Stimulated activated CD4-positive, alpha-beta T cell treated with anti-CD3 and anti-CD28 coated beads, Interleukin-2, amount 100 ng/mL, for 48 hours (primary cell): Measurements from ENCODE around the gene NBL1.

Experiments
- DNase-seq, 2 donors: peaks; one replicate each; pipeline ENCODE4 v3.0.0-alpha.2; 2020

The NBL1 gene, protein sequence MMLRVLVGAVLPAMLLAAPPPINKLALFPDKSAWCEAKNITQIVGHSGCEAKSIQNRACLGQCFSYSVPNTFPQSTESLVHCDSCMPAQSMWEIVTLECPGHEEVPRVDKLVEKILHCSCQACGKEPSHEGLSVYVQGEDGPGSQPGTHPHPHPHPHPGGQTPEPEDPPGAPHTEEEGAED

DNA sequence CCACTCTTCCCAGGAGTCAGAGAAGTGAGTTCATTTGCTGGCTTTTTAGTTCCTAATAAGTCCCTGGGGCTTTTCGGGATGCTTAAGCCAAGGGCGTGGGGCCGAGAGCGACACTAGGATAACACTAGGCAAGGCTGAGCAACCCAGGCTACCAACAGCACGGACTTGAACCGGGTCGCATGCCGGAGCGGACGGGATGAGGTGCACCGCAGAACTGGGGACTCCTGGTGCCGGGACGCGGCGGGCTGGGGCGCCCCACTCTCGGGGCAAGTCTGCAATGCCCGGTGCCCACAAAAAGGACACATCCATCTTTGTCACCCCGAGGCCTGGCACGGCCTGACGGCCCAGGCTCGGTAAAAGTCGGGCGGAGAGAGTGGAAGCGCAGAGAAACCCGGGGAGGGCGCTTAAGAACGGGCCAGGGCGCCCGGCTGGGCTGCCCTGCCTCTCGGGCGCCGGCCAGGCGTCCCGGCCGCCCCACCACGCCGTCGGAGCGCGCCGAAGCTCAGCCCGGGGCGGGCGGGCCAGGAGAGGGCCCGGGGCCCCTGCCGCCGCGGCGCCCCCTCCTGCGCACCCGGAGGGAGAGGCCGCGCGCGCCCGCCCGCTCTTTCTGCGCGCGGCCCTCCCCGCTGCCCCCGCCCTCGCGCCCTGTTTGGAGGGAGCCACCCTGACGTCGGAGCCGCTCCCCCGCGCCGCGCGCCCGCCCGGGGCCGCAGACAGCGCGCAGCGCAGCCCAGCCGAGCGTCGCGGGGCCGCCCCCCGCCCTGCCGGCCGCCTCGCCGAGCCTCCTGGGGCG is at the start of gene NBL1:
Gene NBL1 (plus strand): TSS at position 710 of the 793 bp plus-strand sequence. CDS start 10,720 bp downstream, outside the sequence.
- peak; percentile 59 to 66 for DNase-seq

DNA sequence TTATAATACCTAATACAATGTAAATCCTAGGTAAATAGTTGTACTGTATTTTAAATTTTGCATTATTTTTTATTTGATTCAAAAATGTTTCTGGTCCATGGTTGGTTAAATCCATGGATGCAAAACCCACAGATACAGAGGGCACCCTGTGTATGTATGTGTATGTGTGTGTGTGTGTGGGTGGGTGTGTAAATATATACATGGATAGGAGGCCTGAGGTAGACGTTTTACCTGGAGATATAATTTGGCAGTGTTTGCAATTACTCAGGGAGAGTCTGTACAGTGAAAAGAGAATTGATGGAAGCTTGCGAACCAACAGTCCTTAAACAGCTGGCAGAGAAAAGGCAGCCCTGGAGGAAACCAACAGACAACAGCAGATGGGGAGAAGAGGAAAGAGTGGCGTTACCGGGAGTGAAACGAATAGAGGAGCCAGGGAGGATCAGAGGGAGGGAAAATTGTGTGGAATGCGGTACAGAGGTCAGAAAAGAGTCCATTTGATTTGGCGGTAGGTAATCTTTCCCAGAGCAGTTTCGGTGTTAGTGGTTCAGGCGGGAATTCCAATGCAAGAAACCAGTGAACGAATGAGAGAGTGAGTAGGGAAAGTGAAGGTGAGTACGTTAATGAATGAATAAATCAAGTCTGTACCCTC is 47.9 kb upstream of the NBL1 start:
- DNase-seq: no peak

DNA sequence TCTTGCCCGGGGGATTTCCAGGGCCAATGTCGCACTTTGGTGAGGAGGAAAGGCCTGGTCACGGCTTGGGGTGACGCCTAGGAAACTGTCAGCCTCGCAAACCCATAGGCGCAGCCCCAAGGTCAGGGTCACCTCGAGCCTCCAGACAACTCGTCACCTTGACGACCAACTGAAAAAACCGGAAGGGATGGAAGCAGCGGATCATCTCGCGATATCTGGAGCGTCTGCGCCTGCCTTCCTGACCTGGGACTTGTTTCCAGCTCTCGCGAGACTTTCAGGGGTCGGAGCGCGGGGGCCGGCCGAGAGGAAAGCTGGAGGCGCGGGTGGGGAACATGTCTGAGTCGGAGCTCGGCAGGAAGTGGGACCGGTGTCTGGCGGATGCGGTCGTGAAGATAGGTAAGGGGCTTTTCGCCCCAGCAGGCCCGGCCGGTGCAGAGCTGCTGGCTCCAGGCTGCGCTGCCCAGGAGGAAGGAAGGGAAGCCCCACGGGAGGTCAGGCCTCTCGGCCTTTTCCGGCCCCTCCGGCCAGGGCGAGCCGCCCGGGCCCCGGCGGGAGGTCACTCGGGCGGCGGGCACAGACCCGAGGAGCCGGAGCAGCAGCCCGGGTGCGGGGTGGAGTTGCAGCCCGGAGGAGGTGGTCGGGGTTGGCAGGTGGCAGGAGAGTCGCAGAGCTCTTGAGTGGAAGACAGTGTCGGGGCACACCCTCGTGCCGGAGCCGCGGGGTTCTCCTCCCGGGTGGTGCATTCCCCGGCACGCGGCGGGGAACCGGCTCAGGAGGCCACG is 47.2 kb upstream of the NBL1 start:
- peak; percentile 94 to 95 for DNase-seq

DNA sequence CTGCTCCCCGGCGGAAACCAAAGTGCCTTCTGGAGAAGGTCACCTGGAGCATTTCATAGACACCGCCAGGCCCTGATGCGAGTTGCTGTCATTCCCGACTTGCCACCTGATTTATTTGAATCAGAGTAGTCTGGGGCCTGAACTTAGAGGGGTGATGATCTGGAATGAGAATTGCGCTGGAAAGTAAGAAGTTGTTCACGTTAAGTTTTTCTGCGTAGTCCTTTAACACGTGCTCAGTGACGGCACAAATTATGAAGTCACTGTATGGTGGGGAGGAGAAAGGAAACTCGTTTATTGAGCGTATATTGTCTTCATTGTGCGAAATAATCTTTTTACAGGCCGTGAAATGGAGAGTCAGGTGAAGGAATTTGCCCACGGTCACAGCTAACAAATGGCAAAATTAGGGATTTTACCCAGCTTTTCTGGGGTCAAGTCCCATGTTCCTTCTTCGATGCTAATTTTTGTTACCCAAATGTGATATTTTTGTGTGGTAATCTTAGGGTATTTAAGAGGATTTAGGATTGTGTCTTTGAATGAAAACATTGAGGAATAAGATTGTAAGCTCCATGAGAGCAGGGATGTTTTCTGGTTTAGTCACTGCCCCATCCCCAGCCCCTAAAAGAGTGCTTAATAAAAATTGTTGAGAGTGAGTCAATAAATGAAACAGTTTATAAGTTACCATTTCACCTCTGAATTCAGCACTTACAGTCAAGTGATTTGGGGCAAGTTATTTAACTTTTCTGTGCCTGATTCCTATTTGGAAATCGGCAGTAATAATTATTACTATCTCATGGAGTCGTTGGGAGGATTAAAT is 46.4 kb upstream of the NBL1 start:
- no peak for DNase-seq

DNA sequence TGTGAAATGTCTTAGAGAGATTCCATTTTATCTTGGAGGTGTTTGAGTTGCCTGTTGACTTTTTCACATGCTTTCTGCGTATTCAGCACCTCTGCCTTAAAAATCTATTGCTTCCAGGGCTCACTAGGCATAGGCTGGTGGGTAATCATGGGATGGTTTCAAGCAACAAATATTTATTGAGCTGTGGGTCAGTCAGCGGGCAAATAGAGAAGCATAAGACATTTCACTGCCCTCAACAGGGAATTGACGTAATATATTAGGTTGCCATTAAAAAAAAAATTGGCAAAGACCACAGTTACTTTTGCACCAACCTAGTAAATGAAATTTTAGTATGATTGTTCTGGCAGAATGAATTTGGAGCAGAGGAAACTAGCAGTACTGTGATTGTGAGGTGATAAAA is 44.3 kb upstream of the NBL1 start:
- no peak for DNase-seq

DNA sequence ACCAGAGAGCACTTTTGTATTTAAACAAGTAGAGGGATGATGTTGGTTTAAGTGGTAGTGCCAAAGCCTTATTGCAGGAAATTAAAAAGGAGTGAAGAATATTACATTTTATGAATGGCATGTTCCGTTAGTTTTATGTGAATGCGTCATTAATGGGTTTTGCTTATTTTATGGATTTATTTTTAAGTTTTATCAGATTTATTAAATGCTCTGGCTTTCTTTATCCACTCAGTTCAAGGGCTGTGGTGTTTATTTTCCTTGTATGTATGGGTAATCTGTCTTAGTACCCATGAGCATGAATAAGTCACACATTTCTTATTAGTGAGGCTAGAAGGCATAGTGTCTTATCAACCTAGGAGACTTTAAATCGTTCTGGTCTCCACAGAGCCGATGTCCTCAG is 41.6 kb upstream of the NBL1 start:
- DNase-seq: no peak

DNA sequence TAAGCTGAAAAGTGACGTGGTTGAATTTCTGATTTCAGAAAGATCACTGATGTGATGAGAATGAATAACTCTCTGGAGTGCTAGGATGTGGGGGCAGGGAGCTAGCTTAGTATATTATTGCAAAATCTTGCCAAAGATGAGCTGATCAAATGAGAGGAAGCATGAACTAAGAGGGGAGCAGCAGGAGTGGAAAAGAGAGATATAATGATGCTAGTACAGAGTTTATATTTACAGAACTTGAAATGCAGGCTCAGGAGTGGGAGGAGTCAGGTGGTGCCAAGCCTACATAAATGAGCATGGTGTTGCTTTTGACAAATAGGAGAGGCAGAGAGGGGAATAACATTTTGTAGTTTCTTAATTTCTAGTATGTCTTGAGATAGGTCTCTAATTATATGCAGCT is 38.1 kb upstream of the NBL1 start:
- no peak for DNase-seq

DNA sequence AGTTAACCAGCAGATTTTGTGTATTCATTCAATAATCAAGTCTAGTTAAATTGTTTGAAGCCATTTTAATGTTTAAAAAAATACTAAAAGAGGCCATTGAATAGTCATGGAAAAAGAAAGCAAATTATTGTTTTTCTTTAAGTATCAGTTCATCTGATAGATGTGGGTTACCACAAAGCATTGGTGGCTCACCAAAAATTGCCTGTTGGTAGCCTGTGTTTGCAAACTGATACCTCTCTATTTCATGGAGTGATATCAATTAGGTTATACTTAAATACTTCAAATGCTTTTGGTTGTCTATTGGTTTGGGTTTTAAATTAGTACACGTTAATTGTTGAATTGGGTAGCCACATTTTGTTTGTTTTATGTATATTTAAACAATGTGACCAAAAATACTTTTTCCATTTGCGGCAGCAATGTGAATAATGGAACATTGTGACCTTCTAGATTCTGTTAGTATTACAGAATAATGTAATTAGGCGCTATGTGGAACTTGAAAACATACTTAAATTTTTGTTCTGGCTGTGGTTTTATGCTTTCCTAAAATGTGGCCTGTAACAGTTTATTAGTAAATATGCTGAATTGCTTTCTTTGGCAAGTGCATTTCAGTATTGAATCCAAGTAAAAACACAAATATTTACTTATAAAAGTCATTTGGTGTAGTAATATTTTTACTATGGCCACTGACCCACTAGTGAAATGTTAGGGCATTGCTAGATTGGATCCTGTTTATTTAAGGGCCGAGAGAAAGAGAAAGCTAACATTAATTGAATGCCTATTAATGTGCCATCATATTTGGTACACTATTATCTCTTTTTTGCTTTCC is 37.1 kb upstream of the NBL1 start:
- DNase-seq: peak; percentile 25 to 32

DNA sequence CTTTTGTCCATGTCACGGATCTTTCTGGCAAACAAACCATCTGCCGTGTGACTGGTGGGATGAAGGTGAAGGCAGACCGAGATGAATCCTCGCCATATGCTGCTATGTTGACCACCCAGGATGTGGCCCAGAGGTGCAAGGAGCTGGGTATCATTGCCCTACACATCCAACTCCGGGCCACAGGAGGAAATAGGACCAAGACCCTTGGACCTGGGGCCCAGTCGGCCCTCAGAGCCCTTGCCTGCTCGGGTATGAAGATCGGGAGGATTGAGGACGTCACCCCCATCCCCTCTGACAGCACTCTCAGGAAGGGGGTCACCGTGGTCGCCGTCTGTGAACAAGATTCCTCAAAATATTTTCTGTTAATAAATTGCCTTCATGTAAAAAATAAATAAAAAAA is 35.9 kb upstream of the NBL1 start:
- DNase-seq: no peak

DNA sequence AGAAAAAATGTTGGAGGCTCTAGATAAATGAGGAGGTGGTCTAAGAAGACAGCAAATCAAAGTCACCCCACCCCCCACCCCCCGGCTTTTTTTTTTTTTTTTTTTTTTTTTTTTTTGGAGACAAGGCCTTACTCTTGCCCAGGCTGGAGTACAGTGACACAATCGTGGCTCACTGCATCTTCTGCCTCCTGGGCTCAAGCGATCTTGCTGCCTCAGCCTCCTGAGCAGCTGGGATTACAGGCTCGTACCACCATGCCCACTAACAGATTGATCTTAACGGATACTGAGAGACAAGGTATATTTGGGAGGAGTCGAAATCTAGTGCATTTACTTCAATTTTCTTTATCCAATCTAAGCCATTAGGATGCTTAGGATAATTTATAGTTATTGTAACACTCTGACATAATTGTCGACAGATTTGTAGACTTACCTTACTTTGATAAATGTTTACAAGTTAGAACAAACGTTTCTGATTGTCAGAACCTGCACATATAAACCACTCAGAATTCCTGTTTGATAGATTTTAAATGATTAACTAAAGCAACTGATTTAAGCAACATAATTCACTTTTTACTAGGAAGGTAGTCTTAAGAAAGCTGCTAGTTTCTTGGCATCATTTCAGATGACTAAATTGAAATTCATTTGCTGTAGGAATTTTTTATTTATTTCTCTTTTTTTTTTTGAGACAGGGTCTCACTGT is 33.7 kb upstream of the NBL1 start:
- no peak for DNase-seq

DNA sequence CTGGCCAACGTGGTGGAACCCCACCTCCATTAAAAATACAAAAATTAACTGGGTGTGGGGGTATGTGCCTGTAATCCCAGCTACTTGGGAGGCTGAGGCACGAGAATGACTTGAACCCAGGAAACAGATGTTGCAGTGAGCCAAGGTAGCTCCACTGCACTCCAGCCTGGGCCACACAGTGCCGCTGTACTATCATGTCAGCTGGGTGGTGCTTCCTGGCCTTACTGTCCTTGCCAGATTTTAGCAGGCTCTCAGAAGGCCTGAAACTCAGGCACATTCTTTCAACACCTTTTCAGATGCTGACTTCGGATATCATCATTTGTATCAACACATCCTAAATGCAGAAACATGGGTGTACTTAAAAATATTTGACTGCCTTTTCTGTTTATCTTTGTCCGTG is 31.6 kb upstream of the NBL1 start:
- no peak for DNase-seq

DNA sequence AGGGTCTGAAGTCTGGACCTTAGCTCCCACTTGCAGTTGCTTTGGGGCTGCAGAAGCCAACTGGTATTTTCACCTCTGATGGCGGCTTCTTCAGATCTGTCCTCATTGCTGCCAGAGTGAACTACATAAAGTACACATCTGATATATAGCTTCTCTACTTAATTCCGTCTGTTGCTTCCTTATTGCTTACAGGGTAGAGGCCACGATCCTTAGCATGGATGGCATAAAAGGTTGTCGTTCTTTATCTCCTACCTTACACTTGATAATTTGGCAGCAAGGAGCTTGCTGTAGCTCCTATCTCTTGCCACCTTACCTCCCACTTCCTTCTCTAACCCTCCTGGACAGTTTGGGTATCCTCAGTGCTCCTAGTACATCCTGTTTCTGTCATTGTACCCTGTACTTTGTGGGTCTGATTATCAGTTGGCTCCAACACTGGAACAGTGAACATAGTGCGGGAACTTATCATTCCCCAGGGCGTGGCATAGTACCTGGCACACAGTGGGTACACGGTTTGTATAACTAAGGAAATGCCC is 30.9 kb upstream of the NBL1 start:
- DNase-seq: no peak

DNA sequence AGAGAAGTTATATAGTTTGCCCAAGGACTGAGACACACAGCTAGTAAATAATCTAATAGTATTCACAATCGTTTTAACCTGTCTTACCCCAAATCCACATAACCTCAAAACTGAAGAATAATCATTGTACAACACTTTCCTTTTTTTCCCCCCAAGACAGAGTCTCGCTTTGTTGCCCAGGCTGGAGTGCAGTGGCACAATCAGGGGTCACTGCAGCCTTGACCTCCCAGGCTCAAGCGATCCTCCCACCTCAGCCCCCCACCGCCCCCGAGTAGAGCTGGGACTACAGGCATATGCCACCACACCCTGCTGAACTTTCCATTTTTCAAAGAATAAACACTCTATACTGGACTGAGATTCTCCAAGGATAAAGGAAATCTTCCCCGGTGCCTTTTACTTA is 28.7 kb upstream of the NBL1 start:
- DNase-seq: no peak

DNA sequence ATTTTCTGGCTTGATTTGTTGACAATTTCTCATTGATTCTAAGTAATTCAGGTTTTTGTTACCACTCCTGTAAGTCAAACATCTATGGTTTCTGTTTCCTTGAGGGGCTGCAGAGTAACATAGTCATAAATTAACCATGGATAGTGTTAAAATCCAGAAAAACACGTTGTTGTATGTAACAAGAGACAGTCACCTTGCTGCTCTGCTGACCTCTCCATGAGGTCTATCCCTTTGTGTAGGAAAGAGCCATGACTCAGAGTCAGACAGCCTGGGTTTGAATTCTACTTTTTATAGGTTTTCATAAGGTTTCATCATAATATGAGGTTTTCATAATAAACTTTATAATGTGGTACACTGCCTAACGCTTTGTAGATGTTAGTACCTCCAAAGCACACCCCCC is 27.6 kb upstream of the NBL1 start:
- DNase-seq: no peak

DNA sequence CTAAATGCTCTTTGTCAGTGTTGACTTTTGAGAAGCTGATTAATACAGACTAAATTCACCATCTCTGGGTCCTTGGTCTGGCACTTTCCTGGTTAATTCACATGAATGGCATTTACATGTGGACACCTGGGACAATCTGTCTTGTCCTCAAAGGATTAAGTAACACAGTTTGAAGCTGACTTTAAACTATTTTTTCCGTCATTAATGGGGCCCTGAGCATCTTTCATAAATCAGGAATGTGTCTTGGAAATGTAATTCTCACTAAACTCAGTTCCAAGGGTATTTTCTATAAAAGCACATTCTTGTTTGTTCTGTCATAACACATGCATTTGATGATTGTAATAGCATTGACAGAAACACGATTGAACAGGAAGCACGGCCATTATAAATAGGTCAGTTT is 26.7 kb upstream of the NBL1 start:
- DNase-seq: no peak

DNA sequence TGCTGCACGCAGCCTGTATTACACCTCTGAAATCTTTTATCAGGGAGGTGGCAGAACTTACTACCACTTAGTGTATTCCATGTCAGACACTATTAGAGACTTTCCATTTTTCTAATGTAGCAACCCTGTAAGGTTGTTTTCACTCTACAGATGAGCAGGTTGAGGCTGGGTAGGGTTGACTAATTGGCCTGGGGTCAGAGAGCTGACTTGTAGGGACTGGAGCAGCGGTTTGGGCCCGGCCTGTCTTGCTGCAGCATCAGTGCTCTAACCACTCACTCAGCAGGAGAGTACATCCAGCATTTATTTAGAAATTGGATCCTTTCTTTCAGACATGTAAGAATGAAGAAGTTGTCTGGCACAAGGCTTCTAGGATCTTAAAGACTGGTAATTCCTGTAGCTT is 25.7 kb upstream of the NBL1 start:
- no peak for DNase-seq

DNA sequence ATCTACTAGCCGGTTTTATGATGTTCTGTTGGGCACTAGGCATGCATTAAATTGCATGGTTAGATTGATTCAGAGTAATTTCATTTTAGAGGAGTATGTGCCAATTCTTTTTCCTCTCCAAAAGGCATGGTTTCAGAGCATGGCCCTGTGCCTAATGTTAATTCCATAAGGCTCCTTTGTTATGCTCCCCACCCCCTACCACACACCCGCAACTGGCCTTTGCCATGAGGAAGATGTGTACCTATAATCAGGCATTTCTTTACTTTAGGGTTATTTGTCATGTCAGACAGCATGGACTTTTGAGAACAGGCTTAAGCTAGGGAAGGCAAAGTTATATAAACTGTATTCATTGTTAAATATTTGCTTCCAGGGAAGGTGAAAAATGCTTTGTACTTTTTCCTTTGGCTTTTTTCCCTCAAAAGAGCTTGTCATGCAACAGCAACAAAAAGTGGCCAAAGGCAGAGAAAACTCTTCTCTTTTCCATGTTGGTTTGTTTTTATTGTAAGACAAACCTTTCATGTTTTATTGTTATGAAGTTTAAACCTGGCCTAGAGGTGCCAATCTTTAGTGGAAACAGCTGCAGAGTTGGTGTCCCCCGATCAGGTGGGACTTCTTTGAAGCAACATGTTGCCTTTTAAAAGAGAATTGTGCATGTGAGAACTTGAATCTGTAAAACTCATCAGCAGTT is 24.3 kb upstream of the NBL1 start:
- DNase-seq: no peak

DNA sequence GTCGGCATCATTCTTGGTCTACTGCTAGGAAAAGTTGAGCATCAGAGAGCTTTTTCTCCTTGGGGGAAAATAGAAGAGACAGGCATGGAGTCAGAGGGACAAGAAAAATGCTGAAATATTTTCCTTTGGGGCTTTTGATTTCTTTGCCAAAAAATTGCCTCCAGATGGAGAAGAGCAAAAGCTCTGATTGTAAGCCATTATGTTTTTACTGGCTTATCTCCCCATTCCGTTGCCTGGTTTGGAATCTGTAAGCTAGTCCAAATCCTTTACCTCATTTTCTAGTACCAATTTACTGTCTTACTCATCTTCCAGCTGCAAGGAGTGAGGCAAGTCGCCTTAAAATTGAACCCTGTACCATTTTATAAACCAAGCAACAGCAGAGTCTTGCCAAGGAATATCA is 23.3 kb upstream of the NBL1 start:
- DNase-seq: no peak

DNA sequence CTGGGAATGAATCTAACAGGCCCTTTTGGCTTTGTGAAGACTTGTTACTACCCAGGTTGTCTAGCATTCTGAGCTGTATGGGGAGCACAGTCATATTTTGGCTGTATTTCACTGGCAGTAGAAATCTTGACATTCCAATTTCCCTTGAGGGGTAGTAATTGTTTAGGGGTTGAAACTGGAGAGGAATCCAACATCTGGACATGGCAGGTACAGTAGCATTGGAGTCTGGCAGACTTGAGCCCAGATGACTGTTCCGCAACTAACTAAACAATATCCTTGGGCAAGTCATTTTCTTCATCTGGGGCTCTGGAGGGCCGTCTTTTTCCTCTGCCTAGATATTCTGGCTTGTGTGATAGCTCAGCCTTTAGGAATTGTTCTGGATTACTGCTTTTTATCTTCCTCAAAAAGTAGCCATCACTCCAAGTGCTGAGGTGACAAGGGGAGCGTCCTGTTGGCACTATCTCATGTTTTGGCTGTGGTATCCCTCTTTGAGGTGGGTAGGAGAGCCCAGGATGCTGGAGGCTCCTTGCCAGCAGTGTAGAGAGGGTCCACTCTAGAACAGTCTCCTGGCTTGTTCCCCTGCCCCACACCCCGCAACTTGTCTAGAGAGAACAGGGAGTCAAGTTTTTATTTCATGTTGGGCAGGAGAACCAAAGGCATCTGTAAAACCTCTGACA is 22.7 kb upstream of the NBL1 start:
- DNase-seq: no peak

DNA sequence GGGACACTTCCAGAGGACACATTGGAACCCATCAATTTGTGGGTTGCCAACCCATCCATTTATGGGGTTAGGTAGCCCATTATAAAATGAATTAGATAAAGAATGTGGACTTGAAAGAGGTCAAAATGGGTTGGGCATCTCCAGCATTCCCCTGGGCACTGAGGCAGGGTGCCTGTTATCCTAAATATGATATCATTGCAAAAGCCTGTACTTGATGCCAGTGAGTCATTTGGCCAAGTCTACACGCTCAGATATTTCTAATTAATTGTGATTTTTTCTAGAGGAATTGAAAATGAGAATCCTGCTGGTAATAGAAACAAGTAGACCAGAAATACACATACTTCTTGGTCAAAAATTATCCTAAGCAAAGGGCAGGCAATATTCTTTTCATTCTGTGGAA is 21.9 kb upstream of the NBL1 start:
- DNase-seq: no peak
